Hippocampal formation (tissue), 2 donors: Measurements from ENCODE around the gene NSD1.

Experiments
- DNase-seq, 2 donors: peaks; one replicate each; lab custom pipeline; 2025; lab: John Stamatoyannopoulos, UW

The NSD1 gene

DNA sequence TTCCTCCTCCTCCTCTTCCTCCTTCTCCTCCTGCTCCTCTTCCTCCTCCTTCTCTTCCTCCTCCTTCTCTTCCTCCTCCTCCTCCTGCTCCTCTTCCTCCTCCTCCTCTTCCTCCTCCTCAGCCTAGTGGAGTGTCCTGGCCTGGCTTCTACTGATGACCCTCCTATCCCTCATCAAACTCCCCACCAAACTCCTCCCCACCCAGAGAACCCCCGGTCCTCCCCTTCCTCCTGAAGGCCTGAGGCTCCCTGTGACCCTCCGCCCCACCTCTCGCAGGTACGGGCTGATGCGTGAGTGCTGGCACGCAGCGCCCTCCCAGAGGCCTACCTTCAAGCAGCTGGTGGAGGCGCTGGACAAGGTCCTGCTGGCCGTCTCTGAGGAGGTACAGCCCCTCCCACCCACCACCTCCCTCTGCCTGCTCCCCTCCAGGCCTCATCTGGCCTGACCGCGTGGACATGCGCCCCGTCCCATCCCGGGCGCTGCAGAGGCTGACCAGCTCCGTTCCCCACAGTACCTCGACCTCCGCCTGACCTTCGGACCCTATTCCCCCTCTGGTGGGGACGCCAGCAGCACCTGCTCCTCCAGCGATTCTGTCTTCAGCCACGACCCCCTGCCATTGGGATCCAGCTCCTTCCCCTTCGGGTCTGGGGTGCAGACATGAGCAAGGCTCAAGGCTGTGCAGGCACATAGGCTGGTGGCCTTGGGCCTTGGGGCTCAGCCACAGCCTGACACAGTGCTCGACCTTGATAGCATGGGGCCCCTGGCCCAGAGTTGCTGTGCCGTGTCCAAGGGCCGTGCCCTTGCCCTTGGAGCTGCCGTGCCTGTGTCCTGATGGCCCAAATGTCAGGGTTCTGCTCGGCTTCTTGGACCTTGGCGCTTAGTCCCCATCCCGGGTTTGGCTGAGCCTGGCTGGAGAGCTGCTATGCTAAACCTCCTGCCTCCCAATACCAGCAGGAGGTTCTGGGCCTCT lies 36.3 kb upstream of the NSD1 start:
- DNase-seq: no peak

DNA sequence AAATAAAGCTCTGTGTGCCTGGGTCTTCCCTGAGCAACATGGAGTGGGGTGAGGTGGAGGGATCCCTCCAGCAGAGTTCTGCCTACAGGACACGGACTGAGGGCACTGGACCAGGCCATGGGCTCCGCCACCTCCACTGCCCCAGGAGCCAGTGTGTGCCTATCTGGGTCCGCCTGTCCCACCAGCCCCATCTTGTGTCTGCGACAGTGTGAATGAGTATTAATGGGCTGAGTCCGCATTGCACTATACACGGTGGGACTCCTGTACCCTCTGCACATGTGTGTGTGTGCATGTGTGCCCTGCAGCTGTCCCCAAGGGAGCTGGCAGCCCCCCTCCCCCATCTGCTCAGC lies 35.5 kb upstream of the NSD1 start:
- no peak for DNase-seq

DNA sequence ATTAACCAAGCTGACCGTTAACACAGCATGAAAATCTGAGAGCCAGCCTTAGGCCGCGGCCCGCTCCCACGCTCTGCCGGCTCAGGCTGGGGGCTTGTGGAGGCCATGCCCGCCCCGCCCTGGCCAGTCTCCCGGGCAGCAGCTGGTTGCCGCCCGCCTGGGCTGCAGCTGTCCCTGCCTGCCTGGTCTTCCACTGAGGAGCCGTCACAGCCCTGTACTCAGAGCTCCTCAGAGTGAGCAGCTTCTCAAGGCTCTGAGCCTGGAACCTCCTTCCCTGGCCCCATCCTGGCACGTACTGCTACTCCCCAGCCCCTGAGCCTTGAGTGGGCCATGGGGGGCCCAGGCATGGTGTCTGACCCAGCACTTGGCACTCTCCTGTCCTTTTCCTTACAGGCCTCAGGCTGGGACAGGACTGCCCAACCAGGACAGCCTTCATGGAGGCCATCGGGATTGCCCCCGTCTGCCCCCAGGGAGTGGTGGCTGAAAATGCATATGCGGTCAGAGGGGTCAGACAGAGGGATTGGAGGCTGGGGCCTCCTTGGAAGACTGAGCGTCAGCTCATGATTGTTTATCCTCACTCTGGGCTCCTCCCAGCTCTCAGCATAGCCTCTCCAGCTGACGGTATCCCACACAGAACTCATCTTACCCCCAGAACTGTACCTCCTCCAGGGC lies 35.0 kb upstream of the NSD1 start:
- DNase-seq: peak in 1 of 2 donors; percentile 26

DNA sequence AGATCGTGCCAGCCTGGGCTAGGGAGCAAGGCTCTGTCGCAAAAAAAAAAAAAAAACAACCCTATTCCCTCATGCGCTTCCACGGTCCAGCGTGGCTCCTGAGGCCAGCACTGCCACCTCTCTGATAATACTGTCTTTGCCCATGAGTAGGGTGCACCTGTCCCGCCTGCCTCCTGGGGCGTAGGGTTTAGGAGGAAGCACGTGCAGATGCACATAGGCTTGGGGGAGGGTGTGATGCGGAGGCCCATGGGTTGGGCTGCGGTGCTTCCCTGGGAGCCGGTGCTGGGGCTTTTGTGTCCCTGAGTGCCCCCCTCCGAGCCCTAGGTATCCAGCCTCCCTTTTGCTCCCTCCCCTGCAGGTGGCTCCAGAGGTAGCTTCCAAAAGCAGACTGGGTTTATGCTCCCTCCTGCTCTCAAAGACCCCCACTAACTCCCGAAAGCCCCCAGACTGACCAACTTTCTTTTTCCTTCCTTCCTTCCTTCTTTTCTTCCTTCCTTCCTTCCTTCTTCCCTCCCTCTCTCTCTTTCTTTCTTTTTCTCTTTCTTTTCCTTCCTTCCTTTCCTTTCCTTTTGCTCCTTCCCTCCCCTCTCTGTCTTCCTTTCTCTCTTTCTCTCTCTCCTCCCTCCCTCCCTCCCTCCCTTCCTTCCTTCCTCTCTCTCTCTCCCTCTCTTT lies 34.0 kb upstream of the NSD1 start:
- DNase-seq: no peak

DNA sequence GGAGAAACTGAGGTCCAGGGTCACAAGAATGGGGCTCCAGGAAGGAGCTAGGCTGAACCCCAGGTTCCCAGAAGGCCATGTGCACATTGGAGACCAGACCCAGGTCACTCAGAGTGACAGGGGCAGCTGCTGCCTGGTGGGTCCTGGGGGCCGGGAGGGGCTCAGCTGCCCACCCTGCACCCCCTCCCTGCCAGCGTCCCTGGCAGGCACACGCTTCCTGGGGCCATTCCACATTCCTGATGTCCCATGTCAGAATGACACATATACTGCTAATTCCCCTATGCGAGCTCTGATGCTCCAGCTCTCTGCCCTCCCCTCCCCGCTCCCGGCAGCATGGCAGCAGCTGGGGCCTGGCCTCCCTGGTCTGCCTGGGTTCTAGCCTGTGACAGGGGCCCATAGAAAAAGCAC lies 32.9 kb upstream of the NSD1 start:
- no peak for DNase-seq

DNA sequence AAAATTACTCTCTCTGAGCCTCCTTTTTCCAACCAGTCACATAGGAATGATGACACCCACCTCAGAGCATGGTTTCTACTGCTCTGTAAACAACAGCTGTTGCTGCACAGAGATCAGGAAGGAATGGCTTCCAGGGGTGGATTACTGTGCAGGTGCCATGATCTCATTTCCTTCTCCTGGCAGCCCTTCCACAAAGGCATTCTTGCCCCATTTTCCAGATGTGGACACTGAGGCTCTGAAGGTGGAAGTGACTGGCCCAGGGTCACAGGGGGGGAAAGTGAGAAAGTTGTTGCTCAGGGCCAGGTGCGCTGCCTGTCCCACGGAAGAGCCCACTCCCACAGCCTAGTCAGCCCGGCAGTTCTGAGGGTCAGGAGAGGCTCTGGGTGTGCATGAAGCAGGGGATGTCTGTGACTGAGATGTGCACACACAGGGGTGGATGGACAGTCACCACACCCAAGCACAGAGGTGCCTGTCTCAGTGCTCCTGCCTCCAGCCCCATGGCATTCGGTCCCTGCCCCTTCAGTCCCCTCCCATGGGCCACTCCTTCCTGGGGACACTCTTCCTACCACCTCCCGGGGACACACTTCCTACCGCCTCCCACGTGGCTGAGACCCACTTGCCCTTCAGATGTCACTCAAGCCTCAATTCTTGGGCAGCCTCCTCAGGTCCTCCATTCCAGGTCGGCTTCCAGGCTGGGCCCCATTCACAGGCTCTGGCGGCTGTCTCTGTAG lies 29.9 kb upstream of the NSD1 start:
- no peak for DNase-seq

DNA sequence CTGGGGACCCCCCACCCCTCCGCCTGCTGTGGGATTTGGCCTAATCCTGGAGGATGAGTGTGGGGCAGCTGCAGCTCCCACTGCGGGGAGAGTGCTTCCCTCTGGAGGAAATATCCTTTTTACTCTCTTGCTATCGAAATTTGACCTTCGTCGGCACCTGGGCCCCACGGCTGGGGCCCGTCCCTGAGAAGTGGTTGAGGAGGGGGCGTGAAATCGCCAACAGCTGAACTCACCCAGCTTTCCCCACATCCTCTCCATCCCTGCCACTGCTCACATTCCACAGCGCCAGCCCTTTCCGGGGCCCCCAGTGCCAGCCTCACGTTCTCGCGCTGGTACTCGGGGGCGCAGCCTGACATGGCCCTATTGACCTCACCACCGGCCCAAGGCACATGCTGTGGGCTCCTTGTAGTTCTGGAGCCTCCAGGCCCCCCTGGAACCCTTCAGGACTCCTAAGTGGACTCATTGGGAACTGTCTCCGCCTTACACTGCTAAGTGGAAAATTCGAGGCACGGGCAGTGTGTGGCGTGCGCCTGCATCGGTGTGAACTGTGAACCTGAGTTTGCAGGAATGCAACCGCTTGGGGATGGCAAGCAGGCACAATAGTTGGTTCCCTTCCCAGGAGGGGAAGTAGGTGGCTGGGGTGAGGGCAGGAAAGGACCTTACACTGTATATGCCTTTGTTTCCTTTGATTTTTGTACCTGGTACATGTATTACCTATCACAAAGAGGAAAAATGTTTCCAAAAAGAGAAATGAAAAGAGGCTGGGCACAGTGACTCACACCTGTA lies 27.7 kb upstream of the NSD1 start:
- DNase-seq: no peak

DNA sequence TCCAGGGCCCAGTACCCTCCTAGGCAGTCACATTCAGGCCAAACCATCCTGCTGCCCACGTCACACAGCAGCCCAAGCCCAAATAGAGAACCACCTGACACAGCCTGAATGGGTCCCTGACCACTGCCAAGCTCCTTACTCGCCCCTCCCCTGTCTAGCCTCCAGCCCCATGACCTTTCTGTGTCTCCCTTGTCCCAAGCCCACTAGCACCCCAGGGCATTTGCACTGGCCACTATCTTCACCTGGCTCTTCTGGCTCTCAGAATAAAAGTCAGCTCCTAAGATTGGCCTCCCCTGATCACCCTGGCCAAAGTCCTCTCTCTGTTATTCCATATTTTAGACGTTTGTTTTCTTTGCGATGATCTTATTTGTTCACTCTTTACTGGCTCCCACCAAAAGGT lies 26.4 kb upstream of the NSD1 start:
- no peak for DNase-seq

DNA sequence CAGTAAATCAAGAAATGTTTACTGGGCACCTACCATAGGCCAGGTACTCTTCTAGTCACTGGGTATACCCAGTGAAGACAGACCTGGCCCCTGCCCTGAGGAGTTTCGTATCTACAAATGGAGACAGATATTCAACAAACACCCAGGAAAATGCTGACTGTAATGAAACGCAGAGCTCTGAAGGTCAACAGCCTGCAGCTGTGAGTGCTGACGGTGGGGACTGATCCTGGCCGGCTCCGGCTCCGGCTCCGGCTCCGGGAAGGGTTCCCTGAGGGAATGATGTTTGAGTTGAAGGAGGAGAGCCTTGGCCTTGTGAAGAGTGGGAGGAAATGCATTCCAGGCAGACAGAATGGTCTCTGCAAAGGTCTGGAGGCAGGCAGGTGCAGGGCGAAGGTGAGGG lies 23.8 kb upstream of the NSD1 start:
- no peak for DNase-seq

DNA sequence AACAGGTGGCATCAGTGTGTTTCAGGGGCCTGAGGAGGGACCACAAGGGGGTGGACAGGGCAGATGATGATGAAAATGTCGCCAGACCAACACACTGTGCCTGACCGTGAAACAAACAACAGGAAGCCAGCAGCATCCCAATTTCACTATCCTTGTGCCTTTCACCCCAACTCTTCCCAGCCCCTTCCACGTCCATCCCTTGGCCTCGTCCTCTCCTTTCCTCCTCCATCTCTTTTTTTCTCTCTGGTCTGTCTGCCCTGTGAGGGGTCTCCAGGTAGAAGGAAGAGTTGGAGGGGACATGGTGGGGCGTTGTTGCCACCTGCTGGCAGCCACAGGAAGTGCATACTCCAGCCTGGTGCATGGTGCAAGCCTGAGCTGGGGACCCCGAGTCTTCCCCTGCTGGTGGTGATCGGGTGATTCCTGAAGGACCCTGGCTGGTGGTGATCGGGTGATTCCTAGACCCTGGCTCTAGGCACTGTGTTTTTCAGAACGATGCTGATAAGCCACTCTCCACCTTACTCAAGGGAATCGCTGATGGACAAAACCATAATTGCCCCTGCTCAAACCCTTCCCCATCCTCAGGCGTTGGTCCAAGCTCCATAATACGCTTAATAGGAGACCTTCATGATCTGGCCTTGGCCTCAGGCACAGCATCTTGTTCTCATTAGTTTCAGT lies 21.7 kb upstream of the NSD1 start:
- peak; percentile 7 to 25 for DNase-seq

DNA sequence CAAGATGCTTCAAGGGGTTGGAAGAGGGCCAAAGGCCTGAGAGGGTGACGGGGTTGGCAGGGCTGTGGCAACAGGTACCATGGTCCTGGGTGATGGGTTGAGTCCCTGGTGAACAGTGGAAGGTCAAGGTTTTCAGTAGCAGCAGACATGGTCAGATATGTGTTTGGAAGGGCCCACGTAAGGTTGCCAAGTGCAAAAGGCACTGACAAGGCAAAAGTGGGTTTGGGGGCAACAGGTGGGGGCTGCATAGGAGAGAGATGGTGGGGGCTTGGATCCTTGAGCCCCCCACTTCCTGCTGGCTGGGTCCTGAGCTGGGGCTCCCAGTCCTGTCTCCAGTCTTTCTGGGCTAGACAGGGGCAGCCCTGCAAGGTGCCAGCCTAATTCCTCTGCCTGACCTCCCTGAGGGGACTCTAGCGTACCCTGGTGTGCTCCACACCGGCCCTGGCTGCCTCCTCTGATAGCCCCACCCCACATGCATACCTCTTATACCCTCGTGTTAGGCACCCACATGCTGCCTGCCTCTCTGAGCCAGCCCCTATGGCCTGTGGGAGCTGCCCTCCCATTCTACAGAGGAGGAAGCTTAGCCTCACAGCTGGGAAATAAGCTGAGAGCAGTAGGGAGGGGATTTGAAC lies 20.9 kb upstream of the NSD1 start:
- no peak for DNase-seq

DNA sequence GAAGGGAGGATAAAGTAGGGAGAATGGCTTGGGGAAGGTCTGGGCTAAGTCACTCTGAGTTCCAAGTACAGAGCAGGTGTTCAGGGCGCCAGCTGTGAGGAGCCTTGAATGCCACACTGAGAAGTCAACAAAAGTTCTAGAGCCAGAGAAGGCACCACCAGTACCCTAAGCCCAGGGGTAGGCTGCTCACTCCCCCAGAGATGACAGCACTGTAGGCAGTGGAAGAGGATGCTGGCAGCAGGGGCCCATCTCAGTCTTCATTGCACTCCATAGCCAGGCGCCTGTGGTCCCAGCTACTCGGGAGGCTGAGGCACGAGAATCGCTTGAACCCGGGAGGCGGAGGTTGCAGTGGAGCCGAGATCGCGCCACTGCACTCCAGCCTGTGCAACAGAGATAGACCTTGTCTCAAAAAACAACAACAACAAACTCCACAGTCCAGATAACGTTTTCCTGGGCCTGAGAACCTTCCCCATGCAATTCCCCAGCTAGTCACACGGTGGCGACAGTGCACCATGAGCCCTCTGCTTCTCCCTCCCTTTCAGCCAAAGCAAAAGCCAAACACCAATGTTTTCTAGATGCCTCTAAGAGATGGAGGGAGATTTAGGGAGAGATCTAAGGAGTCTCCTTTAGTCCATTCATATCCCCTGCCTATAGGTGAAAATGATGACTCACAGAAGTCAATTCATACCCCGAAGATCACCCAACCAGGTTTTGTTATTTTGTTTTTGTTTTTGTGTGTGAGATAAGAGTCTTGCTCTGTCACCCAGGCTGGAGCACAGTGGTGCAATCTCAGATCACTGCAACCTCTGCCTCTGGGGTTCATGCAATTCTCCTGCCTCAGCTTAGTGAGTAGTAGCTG lies 19.8 kb upstream of the NSD1 start:
- peak; percentile 56 to 81 for DNase-seq

DNA sequence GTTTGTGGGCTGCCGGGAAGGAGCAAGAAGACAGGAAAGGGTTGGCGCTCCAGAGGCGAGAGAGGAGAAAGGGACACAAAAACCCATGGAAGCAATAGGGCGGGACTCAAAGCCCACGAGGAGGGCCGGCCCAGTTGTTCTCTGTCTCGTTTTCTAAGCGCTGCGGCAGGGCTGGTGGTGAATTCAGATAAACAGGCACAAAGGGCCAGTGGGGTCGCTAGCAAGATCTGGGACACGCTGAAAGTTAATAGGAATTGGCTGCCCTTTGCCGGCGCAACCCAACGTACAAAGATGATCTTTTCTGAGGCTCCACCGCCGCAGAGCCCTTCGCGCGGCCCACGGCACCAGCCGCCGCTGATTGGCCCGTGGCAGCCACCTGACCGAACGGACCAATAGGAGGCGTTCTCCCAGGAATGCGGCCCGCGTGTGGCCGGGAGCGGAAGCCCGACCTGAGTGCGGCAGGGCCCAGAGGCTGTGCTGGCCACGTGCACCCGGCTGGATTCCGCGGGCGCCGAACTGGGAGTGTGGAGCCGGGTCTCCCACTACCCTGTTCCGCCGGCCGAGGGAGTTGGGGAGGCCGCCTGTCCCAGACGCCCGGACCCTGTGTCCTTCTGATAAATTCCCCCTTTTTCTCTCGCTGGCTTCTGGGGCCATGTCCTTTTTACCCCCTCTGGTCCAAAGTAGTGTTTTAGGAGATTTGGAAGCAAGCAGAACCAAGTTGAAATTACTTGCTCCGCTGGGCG lies 16.8 kb upstream of the NSD1 start:
- DNase-seq: peak; percentile 72 to 89

DNA sequence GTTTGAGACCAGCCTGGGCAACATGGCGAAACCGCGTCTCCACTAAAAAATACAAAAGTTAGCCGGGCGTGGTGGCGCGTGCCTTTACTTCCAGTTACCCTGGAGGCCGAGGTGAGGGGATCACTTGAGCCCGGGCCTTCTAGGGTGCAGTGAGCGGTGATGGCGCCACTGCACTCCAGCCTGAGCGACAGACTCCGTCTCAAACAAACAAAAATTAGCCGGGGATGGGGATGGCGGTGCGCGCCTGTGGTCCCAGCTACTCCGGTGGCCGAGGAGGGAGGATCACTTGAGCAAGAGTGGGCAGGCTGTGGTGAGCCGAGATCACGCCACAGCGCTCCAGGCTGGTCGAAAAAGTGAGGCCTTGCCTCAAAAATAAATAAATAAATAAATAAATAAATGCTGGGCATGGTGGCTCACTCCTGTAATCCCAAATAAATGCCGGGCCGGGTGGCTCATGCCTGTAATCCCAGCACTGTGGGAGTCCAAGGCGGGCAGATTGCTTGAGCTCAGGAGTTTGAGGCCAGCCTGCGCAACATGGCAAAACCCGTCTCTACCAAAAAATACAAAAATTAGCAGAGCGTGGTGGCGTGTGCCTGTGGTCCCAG lies 16.0 kb upstream of the NSD1 start:
- DNase-seq: no peak

DNA sequence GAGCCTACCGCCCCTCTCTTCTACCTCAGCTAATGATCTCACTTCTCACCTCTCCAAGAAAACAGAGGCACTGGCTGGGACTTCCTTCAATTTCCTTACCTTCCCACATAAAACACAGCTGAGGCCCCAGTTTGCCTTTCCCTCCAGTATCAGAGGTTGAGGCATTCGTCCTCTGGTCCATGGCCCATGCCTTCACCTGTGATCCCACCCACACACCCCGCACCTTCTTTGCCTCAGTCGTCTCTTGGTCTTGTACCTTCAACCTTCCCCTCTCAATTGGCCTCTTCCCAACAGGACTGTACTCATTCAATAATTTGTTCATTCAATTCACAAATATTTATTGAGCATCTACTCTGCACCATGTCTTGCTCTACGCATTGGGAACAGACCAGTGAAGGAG lies 11.0 kb upstream of the NSD1 start:
- DNase-seq: no peak

DNA sequence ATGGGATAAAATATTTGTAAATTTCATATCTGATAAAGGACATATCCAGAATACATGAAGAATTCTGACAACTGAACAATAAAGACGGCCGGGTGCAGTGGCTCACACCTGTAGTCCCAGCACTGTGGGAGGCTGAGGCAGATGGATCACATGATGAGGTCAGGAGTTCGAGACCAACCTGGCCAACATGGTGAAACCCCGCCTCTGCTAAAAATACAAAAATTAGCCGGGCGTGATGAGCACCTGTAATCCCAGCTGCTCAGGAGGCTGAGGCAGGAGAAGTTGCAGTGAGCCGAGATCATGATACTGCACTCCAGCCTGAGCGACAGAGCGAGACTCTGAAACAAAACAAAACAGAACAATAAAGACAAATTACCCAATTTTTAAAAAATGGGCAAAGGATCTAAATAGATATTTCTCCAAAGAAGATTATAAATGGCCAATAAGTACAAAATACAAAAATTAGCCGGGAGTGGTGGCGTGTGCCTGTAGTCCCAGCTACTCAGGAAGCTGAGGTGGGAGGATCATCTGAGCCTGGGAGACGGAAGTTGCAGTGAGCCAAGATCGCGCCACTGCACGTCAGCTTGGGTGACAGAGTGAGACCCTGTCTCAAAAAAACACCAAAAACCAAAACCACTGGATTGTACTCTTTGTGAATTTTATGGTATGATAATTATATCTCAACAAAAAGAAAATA lies 9.6 kb upstream of the NSD1 start:
- no peak for DNase-seq

DNA sequence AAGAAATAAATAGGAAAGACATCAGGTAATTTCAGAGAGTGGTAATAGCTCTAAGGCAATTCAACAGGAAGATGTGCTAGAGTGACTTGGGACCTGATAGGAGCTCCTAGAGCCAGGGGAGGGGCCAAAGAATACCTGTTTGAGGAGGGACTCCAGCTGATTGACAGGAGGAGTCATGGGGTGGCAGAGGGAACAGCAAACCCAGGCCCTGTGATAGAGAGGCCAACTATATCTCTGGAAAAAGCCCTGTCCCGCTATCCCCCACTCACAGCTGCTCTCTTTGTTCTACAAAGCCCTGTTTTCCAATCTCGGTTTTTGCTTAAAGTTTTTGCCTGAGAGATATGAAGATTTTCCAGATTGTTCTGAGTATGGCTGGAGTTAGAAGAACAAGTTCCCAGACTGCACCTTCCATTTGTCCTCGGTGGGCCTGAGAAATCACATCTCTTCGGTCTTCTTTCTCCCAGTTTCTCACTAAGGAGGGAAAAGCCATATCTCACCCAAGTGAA lies 9.0 kb upstream of the NSD1 start:
- no peak for DNase-seq
